Measurements from ENCODE around the gene HOXB6.

Gene HOXB6

DNA sequence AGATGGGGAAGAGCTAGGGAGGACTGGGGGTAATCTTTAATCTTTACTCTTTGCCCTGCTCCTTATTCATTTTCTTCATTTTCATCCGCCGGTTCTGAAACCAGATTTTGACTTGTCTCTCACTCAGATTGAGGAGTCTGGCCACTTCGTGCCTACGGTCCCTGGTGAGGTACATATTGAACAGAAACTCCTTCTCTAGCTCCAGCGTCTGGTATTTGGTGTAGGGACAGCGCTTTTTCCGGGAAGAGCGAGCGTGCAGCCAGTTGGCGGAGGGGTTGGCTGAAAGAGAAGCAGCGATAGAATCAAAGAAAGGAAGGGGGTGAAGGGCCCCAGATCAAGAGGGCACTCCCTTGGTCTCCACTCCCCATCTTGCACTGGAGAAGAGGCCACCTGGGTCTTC, 18.1 kb upstream of the HOXB6 start:
- DNase-seq (ENCODE audit: low read depth in 3 of 3, low spot score in 1 of 3): no peak

DNA sequence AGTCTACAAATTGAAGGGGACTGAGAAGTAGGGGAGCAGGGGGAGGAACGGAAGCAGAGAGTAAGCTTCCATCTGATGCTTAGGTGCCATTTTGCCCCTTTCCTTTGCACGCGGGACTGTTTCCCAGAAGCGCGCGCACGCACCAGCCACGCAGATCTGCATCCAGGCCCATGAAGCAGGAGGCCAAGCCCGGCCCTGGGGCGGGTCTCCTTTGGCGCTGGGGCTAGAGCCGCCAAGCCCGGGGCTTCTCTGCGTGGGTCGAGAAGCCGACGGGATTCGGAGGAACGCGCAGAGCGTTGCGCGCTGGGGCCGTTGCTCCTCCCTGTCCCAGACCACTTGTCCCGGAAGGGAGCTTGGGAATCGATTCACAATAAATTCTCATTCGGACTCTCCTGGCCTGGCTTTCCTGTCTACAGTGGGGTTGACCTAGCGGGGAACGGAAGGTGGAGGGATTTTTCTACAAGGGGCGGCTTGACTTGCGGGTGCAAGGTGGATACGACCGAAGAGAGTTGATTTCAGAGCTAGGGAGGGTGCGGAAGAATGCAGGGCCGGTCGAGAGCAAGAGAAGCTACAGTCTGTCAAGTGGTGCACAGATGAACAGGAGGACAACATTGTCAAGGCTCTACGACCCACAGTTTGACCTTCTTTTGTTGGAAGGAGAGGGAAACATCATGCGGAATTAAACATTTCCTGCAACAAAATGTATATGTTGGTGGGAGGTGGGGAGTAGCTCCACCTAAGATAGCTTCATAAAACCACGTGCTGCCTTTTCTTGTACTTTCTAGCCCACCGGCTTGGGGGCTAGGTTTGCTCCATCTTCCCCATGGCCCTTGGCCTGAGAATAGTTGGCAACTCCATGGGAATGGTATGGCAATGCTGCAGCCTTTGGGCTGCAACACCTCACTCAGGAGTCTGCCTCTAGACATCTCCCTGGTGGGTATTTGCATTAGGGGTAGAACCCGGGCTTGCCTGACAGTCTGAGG, 16.9 kb upstream of the HOXB6 start:
- no peak for DNase-seq (ENCODE audit: low read depth in 3 of 3, low spot score in 1 of 3)

DNA sequence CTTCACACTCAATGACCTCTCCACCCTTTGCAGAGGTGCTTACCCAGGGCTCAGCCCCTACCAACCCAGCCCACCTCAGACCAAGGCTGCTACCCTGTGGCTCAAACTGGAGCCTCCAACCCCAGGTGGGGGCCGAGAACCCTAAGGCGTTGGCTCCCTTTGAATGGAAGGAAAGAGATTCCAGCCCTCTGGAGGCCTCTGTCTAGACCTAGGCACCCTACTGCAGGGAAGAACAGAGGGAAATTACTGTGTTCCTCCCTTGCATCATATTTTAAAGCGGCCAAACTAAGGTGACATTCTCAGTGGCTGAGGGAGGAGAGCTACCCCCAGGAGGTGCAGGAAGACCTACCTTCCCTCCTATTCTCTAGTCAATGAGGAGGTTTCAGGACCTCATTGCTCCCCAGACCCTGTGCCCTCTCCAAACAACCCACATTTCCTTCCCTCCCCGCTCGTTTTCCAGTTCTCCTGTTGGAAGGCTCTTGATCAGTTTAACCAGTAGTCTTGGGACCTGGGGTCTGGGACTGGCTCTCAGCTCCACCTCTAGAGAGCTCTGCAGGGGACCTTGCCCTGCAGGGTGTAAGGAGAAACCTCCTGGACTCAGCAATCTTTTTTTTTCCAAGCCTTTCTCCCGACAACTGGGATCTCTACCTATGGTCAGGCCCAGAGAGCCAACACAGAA, 15.8 kb upstream of the HOXB6 start:
- DNase-seq (ENCODE audit: low read depth in 3 of 3, low spot score in 1 of 3): no peak

DNA sequence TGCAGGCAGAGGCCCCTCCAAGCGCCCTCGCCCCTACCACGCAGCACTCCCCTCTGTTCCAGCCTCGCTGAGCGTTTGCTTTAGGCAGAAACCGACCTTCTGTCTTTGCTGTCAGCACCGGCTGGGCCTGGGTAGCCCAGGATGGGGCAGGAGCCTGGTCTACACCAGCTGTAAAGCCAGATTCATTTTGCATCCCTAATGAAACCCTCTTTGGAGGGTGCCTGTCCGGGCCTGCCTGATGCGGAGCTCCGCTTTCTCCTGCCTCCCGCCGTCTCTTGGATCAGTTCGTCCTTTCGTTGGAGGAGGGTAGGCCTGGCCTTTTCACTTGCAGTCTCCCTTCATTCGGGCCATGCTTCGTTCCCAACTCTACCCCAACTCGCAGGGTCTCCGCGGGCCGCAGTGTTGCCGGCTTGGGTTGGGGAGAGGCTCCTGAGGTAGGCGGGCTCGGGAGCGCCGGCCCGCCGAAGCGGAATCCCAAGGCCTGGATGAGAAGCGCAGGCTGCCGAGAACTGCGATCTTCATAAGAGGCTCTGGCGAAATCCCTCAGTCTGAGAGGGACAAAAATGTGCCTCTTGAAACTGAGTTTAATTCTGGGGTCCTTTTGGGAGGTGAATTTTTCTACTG, 15.2 kb upstream of the HOXB6 start:
- DNase-seq (ENCODE audit: low read depth in 3 of 3, low spot score in 1 of 3): no peak

DNA sequence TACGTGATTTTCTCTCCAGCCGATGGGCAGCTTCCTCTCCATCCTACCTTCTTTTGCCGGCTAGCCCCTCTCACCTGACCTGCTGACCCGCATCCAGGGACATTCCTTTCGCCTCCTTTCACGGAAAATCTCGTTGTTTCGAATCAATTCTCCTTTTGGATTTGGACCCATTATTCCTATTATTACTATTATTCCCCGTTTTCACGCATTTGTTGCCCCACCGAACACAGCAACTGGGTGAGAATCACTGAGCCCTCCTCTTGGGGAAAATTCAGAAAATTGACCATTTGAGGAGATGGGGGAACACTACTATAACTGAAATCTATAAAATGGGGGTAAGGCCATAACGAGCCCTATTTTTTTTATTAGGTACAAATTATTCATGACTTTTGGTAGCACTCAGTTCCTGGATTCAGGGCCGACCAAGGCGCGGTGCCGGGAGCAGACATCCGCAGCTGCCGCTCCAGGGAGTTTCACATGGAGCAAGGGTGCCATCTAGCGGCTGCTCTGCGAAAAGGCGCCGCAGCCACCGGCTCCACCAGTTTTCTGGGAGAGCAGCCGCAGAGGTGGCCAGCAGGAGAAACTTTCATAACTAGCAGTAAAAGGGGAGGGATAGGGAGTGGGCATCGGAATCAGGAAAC, 13.6 kb upstream of the HOXB6 start:
- DNase-seq (ENCODE audit: low read depth in 3 of 3, low spot score in 1 of 3): peak; percentile 51 to 82 (median 71)

DNA sequence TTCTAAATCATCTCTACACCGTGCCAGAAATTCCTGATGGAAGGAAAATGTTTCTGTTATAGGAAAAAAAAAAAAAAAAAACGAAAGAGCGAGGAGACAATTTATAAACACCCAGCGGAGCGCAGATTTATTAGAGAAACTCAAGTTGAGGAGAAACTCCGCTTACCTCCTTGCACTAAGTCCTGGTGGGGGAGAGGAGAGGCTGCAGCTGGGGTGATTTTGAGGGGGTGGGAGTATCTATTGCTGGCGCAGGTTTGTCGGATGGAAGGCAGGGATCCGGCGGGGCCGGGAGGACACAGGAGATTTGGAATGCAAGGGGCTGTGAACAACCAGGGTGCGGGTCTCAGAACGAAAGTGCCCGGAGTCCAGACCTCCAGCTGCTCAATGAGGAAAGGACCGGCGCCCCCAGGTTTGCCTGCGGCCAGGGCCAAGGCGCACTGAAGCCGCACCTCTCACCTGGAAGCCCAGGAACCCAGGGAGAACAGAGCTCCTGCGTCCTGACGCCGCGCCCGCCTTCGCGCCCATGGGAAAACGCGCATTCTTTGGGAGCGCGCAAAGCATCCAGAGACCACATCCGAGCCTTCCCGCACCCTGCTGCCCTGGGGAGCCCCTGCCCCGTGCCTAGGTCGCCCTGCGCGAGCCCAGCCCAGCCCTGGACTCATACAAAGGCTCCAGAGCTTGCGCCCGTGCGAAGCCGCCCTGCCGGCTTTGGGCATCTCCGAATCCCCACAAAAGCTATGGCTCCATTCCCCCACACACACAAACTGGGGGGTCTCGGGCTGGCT, 12.9 kb upstream of the HOXB6 start:
- no peak for DNase-seq (ENCODE audit: low read depth in 3 of 3, low spot score in 1 of 3)

DNA sequence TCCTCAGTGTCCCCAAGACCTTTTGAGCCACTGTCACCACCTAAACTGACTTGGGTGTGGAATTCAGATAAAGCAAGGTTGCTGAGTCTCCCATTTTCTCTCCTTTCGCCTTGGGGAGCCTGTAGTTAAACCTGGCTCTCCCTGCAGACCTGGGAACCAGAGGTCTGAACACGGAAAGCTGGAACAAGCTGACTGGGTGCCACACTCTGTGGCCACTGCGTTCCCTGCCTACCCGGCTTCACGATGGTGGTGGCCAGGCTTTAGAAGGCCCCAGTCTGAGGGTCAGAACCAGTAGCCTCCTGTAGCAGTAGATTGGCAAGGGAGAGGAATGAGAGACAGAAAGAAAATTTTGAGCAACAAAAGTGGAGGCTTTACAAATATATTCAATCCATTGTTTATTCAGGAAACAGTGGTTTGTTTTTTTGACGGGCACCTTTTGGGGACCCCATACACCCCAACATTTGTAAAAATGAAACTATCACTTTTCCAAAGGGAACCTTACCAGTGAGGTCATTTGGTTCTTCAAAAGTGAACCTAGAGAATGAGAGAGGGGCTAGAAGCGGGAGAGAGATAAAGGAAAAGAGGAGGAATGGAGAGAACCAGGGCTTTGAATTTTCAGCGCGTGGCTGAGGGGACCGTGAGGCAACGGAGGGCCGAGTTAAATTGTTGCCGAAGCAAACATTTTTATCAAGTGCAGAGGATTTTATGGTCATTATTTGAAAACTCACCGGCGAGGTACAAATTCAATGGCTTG, 12.1 kb upstream of the HOXB6 start:
- DNase-seq (ENCODE audit: low read depth in 3 of 3, low spot score in 1 of 3): no peak

DNA sequence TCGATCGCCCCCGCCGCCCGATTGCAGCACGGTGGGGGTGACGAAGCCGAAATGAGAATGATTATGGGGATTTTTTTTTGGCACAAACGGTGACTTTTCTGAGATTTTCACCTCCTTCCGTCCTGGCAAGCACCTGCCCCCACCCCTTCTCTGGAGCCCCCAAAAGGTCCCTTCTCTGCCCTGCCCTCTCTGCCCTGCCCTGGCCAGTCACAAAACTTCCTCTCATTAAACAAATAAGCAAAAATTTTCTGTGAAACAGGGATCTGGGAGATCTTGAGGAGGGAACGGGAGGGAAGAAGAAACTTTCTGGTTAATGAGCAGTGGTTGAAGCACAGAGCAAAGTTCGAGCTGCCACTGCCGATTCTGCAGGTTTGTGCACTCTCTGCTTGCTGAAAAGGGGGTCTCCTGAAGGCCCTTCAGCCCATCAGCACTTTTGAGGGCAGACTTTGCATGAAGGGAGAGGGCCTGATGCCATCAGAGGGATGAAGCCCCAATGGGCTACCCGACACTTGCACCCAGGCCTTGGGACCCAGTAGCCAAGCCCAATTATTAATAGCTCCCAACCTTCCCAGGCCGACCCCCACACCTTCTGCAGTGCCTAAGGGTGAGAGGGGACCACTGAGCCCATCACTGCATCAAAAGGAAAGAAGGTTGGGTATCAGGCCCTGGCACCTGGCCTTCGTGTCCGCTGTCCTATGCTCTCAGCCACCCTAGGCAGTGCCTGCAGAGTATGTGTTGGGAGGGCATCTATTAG, 11.4 kb upstream of the HOXB6 start:
- no peak for DNase-seq (ENCODE audit: low read depth in 3 of 3, low spot score in 1 of 3)

DNA sequence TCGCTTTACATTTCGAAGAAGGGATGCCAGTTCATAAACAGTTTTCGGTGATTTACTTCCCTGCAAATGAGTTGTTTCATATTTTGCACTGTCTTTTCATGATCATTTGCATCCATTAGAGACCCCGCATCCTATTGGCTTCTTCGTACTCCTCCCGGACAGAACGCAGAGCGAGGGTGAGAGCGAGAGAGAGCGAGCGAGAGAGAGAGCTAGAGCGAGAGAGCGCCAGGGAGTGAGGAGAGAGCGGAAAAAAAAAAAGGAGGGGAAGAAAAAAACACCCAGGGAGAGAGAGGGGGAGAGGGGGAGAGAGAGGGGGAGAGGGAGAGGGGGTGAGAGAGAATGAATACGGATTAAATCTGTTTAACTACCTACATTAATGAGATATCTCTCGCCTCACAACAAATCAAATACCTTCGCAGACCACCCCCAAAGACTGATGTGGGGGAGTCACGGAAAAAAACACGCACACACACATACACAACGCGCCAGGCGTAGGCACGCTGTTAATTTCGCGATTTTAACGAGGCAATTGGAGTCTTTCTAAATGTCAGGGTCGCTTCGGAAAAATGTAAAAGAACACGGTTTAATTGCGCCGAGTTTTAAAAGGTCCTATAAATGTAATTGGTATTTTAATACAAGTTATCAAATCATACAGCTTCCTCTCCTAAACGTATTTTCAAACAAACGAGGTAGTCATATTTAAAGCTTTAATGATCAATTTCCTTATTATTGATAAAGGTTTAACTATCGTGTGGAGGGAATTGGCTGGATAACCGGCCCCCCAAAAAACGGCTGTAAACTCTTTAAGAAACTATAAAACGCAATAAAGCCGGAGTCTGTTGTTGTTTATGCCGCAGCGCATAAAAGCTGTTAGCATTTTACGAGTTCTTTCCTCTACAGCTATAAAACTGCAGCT, 10.5 kb upstream of the HOXB6 start, which contains the start of gene HOXB8:
TSS of gene HOXB8 (minus strand) at position 246 of the 916 bp plus-strand sequence. CDS start 588 bp downstream, outside the sequence.
- no peak for DNase-seq (ENCODE audit: low read depth in 3 of 3, low spot score in 1 of 3)

DNA sequence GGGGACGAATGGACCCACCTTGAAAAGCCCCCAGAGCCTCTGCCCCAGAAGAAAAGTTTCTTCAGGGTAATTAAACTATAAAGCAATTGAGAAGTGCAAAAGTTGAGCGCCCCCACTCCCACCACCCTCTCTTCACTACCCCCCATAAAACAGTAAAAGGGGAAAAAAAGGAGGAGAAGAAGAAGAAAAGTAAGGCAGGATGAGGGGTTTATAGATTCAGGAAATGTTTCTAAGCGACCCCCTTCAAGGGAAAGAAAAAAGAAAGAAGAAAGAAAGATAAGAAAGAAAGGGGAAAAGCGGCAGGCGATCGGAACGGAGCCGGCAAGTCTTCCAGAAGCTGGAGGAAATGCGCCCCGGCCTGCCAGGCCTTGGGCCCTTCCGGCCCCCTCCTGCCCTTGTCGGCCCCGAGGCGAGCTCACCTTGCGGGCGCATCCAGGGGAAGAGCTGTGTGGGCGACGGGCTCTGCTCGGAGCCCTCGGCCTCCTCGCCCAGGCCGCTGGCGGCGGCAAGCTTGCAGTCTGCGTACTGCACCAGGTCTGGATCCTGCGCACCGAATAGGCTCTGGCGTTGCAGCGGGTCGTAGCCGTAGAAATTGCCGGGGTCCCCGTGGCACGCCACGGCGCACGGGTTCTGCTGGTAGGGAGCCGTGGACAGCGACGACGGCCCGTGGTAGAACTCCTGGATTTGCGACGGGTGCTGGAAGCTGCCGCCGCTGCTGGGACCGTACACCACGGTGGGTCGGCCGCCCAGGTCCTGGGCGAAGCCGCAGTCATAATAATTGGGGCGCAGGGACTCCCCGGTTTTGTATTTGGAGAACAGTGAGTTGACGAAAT, 9.3 kb upstream of the HOXB6 start:
- DNase-seq (ENCODE audit: low read depth in 3 of 3, low spot score in 1 of 3): no peak

DNA sequence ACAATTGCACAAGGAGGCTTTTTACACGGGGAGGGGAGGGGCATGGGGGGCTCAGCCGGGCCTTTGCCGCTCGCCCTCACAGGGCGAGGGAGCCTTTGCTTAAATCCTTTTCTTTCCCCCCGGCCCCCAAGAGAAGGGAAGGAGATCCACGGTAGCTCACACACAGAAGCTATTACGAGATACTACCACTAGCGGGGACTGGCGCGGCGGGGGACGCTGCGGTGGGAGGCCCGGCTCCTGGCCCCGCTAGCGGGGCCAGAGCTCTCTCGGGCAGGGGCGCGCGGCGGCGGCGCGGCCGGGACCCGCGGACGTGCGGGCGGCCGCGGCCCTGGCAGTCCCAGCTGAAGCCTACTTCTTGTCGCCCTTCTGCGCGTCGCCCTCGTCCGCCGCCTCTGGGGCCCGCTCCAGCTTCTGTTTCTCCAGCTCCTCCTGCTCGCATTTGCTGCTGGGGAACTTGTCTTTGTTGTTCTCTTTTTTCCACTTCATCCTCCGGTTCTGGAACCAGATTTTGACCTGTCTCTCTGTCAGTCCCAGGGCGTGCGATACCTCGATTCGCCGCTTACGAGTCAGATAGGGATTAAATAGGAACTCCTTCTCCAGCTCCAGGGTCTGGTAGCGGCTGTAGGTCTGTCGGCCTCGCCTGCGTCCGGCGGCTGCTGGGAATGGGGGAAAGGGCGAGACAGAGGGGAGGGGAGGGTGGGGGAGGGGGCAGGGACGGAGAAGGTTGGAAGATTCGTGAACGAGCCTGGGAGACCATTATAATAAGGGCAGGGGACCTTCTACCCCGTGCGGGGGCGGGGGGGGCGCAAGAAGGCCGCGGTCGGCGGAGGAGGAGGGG, 8.3 kb upstream of the HOXB6 start:
- DNase-seq (ENCODE audit: low read depth in 3 of 3, low spot score in 1 of 3): no peak

DNA sequence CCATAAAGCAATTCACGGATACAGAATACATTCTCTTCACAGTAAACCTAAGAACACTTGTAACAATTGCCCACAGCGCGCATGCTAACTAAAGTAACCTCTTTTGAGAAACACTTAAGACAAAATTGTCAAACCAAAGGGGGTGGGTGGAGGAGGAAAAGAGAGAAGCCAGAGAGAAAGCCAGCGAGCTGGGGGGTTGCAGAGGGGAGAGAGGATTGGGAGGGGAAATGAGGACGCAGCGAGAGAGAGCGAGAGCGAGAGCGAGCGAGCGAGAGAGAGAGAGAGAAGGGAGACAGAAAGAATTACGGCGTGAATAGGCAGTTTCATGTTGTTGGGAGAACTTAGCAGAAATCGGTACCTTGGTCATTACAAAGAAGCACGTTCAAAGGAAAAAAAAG, 7.7 kb upstream of the HOXB6 start:
- DNase-seq (ENCODE audit: low read depth in 3 of 3, low spot score in 1 of 3): no peak

DNA sequence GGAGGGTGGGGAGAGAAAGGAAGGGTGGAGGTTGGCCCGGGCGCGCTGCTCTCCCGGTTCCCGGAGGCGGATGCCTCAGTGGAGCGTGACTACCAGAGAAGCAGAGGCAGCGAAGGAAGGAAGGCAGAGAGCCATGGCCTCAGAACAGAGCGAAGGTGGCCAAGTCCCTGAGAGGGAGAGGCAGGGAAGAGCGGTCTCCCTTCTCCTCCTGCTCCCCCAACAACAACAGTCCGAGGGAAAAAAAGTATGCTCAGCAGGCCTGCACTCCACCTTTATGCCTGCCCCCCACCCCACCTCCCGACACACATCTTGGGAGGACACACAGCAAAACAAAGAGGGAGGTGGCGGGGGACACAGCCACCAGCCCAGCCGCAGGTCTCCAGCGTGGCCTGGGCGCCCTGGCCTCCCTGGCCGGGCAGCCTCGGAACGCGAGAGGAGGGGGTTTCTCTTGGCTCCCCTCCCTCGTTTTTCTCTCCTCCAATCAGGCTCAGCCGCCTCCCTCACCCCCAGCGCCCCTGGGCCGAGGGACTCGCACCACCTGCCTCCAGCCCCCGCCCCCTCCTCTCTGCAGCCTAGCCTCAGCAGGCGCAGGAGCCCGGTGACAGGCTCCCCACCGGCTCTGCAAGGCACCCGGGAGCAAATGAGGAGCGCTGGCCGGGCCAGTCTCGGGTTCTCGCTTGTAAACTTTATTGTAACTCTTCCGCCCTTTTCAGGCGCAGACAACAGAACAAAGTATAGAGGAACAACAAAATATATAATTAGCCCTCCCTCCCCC, 7.1 kb upstream of the HOXB6 start:
- DNase-seq (ENCODE audit: low read depth in 3 of 3, low spot score in 1 of 3): no peak

DNA sequence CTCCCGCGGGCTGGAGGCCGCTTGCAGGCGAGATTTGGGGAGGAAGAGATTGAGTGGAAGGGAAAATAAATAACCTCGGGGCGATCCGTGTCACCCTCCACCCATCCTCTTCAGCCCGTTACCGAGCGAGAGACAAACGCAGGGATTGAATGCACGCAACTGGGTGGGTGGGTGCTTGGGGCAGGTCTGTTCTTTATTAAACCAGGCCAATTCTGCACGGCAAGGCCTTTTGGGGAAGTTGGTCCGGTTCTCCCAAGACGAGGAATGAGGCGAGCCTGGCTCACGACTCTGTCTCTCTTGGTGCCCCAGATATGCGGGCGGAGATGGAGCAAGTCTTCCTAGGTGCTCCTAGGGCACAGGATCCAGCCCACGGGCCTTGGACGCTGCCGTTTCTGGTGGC, 6.4 kb upstream of the HOXB6 start:
- no peak for DNase-seq (ENCODE audit: low read depth in 3 of 3, low spot score in 1 of 3)

Measured in stimulated activated CD4-positive, alpha-beta T cell treated with anti-CD3 and anti-CD28 coated beads, TNF-alpha, amount 100 ng/mL, for 1 hour (primary cell).